A673 (cell line): ENCODE results near the gene MBOAT7. TPM values are rescaled to one million over a fixed set of nuclear protein-coding genes. Genes with fewer than 3 reads are reported as not detected.

ENCODE experiments used
- BruUV-seq: library from RNA; stranded (reverse); fragments of 400-500 nt; replicated peaks from 2 replicates; lab custom pipeline; 2021; lab: Mats Ljungman, UMichigan
- CTCF ChIA-PET: fragments of 300-600 bp; sonication (Branson Sonifier 250); formaldehyde crosslinking; loops from one replicate; lab custom pipeline; 2022; ENCODE audit warnings: antibody characterized with exemption; lab: Charles Lee
- POLR2A ChIA-PET: fragments of 300-600 bp; sonication (Branson Sonifier 250); formaldehyde crosslinking; loops from one replicate; lab custom pipeline; 2022; ENCODE audit warnings: antibody characterized with exemption; ENCODE audit not compliant: low non-redundant PET; lab: Charles Lee
- DNase-seq: peaks from one replicate; pipeline ENCODE4 v3.0.0-alpha.2; 2015; ENCODE audit warnings: low spot score
- H3K27ac ChIP-seq: fragments of 200-600 bp; sonication (generic); 2 replicates; pipeline ENCODE4 v1.5.1; 2016; ENCODE audit warnings: mixed run types, low read depth, mild to moderate bottlenecking, mixed read lengths, antibody characterized with exemption, low read length; ENCODE audit not compliant: poor library complexity, severe bottlenecking
- H3K27me3 ChIP-seq: fragments of 200-600 bp; sonication (generic); replicated peaks from 2 replicates; pipeline ENCODE4 v1.6.1; 2017; ENCODE audit warnings: mixed run types, low read depth, mild to moderate bottlenecking, mixed read lengths, antibody characterized with exemption, low read length; ENCODE audit not compliant: insufficient read depth, poor library complexity
- H3K36me3 ChIP-seq: fragments of 200-600 bp; sonication (generic); 2 replicates; pipeline ENCODE4 v1.6.1; 2016; ENCODE audit warnings: mixed run types, mild to moderate bottlenecking, mixed read lengths, antibody characterized with exemption, low read length; ENCODE audit not compliant: insufficient read depth, poor library complexity, severe bottlenecking
- H3K4me1 ChIP-seq: fragments of 200-600 bp; sonication (generic); 2 replicates; pipeline ENCODE4 v1.6.1; 2017; ENCODE audit warnings: mixed run types, mild to moderate bottlenecking, mixed read lengths, antibody characterized with exemption, low read length; ENCODE audit not compliant: insufficient read depth, poor library complexity, severe bottlenecking
- H3K4me3 ChIP-seq: fragments of 200-600 bp; sonication (generic); 2 replicates; pipeline ENCODE4 v1.5.1; 2016; ENCODE audit warnings: low read depth, mixed run types, mild to moderate bottlenecking, mixed read lengths, low read length; ENCODE audit not compliant: poor library complexity, severe bottlenecking
- H3K9me3 ChIP-seq: fragments of 200-600 bp; sonication (generic); 2 replicates; pipeline ENCODE4 v1.6.1; 2016; ENCODE audit warnings: mixed run types, low read depth, mild to moderate bottlenecking, mixed read lengths, antibody characterized with exemption, low read length; ENCODE audit not compliant: poor library complexity, severe bottlenecking
- CTCF ChIP-seq: fragments of 300-800, 200-600 bp; sonication (generic); conservative IDR thresholded peaks from 2 replicates; pipeline ENCODE4 v1.5.1; 2017; ENCODE audit warnings: low read depth, mild to moderate bottlenecking, antibody characterized with exemption, low read length, moderate library complexity, mixed read lengths
- EZH2 ChIP-seq: fragments of 200-600 bp; sonication (generic); IDR thresholded peaks from 2 replicates; pipeline ENCODE4 v1.6.1; 2017; ENCODE audit warnings: borderline replicate concordance, low read depth, mild to moderate bottlenecking, mixed read lengths, antibody characterized with exemption, low read length; ENCODE audit not compliant: poor library complexity, severe bottlenecking
- intact Hi-C: fragments of 100-400 bp; cut with micrococcal nuclease; formaldehyde crosslinking; loops from one replicate; pipeline ENCODE4 v1.10.0; 2022; ENCODE audit not compliant: unreplicated experiment
- total RNA-seq: library from RNA; stranded (reverse); gene quantifications from 2 replicates; pipeline ENCODE4 v1.2.3, GENCODE V29; 2021

The MBOAT7 gene
- total RNA-seq, 1 experiment from 2014 or later: 107 TPM

- DNase-seq: peak; percentile 100
- H3K27me3 ChIP-seq: no peaks in the 10 kb centered on the region
- TF ChIP-seq EZH2 (no peak), CTCF (no peak)
- CTCF ChIA-PET: interaction anchor here (0.5 to 0.6 kb wide), 2 partner anchors 485 to 890 kb away, joined by 4 to 6 read pairs; no protein-coding TSS in a partner anchor
- BruUV-seq: no TSS peak
- H3K27ac ChIP-seq: peak overlapping the region; percentile 98
- peaks cover 16% of the 10 kb centered on the region for H3K36me3 ChIP-seq
- no peaks in the 10 kb centered on the region for H3K9me3 ChIP-seq
- H3K4me3 ChIP-seq: peak overlapping the region; percentile 91
- POLR2A ChIA-PET: interaction anchor here (0.5 to 1.0 kb wide), 7 partner anchors 10 to 300 kb away, joined by 3 to 6 read pairs (median 5); partner anchors contain the start of gene RPS9
- intact Hi-C loops: loop anchor here (2.0 kb wide), 1 partner anchor 29 kb away; no protein-coding TSS in a partner anchor
- peaks cover 17% of the 10 kb centered on the region for H3K4me1 ChIP-seq
These were observed 539 bp upstream of the MBOAT7 start for GRCh38 chr19:54189735-54190502.

- TSS peak; percentile 28 for BruUV-seq
- peak overlapping the region; percentile 87 for H3K4me3 ChIP-seq
- H3K27ac ChIP-seq: peak overlapping the region; percentile 98
- intact Hi-C loops: loop anchor here (2.0 kb wide), 1 partner anchor 28 kb away; no protein-coding TSS in a partner anchor
- ChIA-PET CTCF (no interaction called here), POLR2A (no interaction called here)
- H3K27me3 ChIP-seq: no peaks in the 10 kb centered on the region
- peaks cover 17% of the 10 kb centered on the region for H3K4me1 ChIP-seq
- no peak for TF ChIP-seq EZH2
- no peak for TF ChIP-seq CTCF
- DNase-seq: no peak
- peaks cover 6% of the 10 kb centered on the region for H3K36me3 ChIP-seq
- no peaks in the 10 kb centered on the region for H3K9me3 ChIP-seq
These were observed 1.0 kb downstream of the MBOAT7 start for GRCh38 chr19:54188215-54188871.

GRCh38 chr19:54186934-54187381, 2.4 kb downstream of the MBOAT7 start:
- no TSS peak for BruUV-seq
- Histone ChIP-seq H3K4me1 (peaks cover 12% of the 10 kb centered on the region), H3K27ac (no peak overlapping the region), H3K27me3 (no peaks in the 10 kb centered on the region), H3K9me3 (no peaks in the 10 kb centered on the region), H3K36me3 (peaks cover 3% of the 10 kb centered on the region), H3K4me3 (no peak overlapping the region)
- TF ChIP-seq EZH2: no peak
- TF ChIP-seq CTCF: no peak
- CTCF ChIA-PET: no interaction called here
- intact Hi-C loops: no loop called here
- no peak for DNase-seq
- POLR2A ChIA-PET: no interaction called here
